Measurements from ENCODE around the gene GAP43. TPM values are rescaled to one million over a fixed set of nuclear protein-coding genes. Genes with fewer than 3 reads are reported as not detected.

GAP43 gene
- total RNA-seq, 1 donor from 2014 or later, result 16.1 TPM

DNA sequence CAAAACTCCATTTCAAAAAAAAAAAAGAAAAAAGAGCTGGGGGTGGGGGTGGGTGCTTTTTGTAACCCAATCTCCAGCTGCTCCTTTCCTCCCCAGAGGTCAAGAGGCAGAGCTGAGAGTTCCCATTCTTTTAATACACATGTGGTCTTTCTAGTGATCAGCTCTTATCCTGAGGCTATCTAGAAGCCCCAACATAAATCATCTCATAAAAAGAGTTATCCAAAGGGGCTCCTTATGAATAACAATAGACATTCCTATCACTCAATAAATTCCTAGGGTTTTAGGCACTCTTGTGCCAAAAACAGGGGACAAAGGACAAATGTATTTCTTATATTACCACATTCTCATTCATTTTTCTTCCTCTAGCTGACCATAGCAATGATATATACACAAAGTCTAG lies 25.1 kb upstream of the GAP43 start:
- Mint-ChIP-seq H3K9me3 (ENCODE audit: unreplicated experiment) (no peaks in the 10 kb centered on the region), H3K36me3 (ENCODE audit: low read depth, unreplicated experiment) (peaks cover 4% of the 10 kb centered on the region), H3K27ac (ENCODE audit: unreplicated experiment) (no peak overlapping the region), H3K27me3 (ENCODE audit: unreplicated experiment) (peaks cover 2% of the 10 kb centered on the region), H3K4me1 (ENCODE audit: unreplicated experiment) (no peaks in the 10 kb centered on the region), H3K4me3 (ENCODE audit: unreplicated experiment) (no peak overlapping the region)
- no peak for DNase-seq (ENCODE audit: low spot score)
- TF ChIP-seq, protein P1, sequence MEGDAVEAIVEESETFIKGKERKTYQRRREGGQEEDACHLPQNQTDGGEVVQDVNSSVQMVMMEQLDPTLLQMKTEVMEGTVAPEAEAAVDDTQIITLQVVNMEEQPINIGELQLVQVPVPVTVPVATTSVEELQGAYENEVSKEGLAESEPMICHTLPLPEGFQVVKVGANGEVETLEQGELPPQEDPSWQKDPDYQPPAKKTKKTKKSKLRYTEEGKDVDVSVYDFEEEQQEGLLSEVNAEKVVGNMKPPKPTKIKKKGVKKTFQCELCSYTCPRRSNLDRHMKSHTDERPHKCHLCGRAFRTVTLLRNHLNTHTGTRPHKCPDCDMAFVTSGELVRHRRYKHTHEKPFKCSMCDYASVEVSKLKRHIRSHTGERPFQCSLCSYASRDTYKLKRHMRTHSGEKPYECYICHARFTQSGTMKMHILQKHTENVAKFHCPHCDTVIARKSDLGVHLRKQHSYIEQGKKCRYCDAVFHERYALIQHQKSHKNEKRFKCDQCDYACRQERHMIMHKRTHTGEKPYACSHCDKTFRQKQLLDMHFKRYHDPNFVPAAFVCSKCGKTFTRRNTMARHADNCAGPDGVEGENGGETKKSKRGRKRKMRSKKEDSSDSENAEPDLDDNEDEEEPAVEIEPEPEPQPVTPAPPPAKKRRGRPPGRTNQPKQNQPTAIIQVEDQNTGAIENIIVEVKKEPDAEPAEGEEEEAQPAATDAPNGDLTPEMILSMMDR (IDR thresholded peaks at IDR 0.05; ENCODE audit: unreplicated experiment), result no peak

- TF ChIP-seq, protein P1 (IDR thresholded peaks at IDR 0.05; ENCODE audit: unreplicated experiment), result no peak
- H3K27me3 Mint-ChIP-seq (ENCODE audit: unreplicated experiment), result no peaks in the 10 kb centered on the region
- no peaks in the 10 kb centered on the region for H3K9me3 Mint-ChIP-seq (ENCODE audit: unreplicated experiment)
- no peak for DNase-seq (ENCODE audit: low spot score)
- H3K27ac Mint-ChIP-seq (ENCODE audit: unreplicated experiment), result no peak overlapping the region
- H3K4me3 Mint-ChIP-seq (ENCODE audit: unreplicated experiment), result no peak overlapping the region
- no peaks in the 10 kb centered on the region for H3K4me1 Mint-ChIP-seq (ENCODE audit: unreplicated experiment)
- H3K36me3 Mint-ChIP-seq (ENCODE audit: low read depth, unreplicated experiment), result no peaks in the 10 kb centered on the region
These were observed 21.1 kb upstream of the GAP43 start for GRCh38 chr3:115602194-115602593.

- no peak for DNase-seq (ENCODE audit: low spot score)
- Mint-ChIP-seq H3K27ac (ENCODE audit: unreplicated experiment) (no peak overlapping the region), H3K9me3 (ENCODE audit: unreplicated experiment) (no peaks in the 10 kb centered on the region), H3K4me1 (ENCODE audit: unreplicated experiment) (no peaks in the 10 kb centered on the region), H3K27me3 (ENCODE audit: unreplicated experiment) (peaks cover 1% of the 10 kb centered on the region), H3K36me3 (ENCODE audit: low read depth, unreplicated experiment) (no peaks in the 10 kb centered on the region), H3K4me3 (ENCODE audit: unreplicated experiment) (no peak overlapping the region)
- TF ChIP-seq, protein P1 (IDR thresholded peaks at IDR 0.05; ENCODE audit: unreplicated experiment), result no peak
These were observed 11.7 kb upstream of the GAP43 start for GRCh38 chr3:115611630-115612029.

GRCh38 chr3:115615001-115615814 lies 8.1 kb upstream of the GAP43 start:
- DNase-seq (ENCODE audit: low spot score), result no peak
- Mint-ChIP-seq H3K4me1 (ENCODE audit: unreplicated experiment) (no peaks in the 10 kb centered on the region), H3K36me3 (ENCODE audit: low read depth, unreplicated experiment) (no peaks in the 10 kb centered on the region), H3K4me3 (ENCODE audit: unreplicated experiment) (no peak overlapping the region), H3K27ac (ENCODE audit: unreplicated experiment) (no peak overlapping the region), H3K9me3 (ENCODE audit: unreplicated experiment) (no peaks in the 10 kb centered on the region), H3K27me3 (ENCODE audit: unreplicated experiment) (peaks cover 1% of the 10 kb centered on the region)
- TF ChIP-seq, protein P1 (IDR thresholded peaks at IDR 0.05; ENCODE audit: unreplicated experiment), result no peak

DNA sequence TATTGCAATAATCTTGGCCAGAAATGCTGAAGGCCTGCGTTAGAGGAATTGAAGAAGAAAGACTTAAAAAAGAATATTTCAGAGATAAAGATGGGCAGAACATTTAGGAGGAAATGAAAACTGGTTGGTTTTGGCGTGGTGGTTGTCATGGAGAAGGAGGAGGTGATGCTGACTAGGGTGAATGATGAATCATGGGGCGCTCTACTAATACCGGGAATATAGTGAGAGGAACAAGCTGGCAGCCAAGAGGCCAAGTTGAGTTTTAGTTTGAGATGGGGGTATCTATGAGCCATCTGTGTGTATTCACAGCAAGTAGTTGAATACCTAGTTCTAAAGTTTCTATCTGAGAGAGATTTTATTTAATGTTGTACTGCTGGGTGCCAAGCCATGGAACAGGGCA lies 6.8 kb upstream of the GAP43 start:
- DNase-seq (ENCODE audit: low spot score), result no peak
- Mint-ChIP-seq H3K27ac (ENCODE audit: unreplicated experiment) (no peak overlapping the region), H3K9me3 (ENCODE audit: unreplicated experiment) (no peaks in the 10 kb centered on the region), H3K36me3 (ENCODE audit: low read depth, unreplicated experiment) (no peaks in the 10 kb centered on the region), H3K4me1 (ENCODE audit: unreplicated experiment) (no peaks in the 10 kb centered on the region), H3K4me3 (ENCODE audit: unreplicated experiment) (no peak overlapping the region), H3K27me3 (ENCODE audit: unreplicated experiment) (no peaks in the 10 kb centered on the region)
- TF ChIP-seq, protein P1 (IDR thresholded peaks at IDR 0.05; ENCODE audit: unreplicated experiment), result no peak

Data from endothelial cell (in vitro differentiated cells).